Left hindlimb (tissue), 1 donor: ENCODE data around the gene DNAJC11.

ENCODE experiments used
- DNase-seq: peaks from one replicate; pipeline ENCODE4 v3.0.0-alpha.2; 2018

DNAJC11 gene

DNA sequence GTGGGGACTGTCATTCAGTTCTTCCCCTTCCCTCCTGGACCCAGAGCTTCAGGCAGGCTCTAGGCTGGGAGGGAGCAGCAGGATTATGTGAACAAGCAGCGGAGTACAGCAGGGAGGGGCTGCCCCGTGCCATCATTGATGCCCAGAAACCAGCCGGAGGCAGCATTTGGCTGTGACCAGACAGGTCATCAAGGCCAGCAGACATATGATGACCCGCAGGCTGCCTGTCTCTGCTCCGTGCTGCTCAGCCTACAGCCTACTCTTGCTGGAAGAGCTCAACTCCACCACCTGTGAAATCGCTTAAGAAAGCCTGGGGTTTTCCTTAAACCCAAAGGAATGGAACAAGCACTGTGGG lies 103.9 kb downstream of the DNAJC11 start:
- no peak for DNase-seq

DNA sequence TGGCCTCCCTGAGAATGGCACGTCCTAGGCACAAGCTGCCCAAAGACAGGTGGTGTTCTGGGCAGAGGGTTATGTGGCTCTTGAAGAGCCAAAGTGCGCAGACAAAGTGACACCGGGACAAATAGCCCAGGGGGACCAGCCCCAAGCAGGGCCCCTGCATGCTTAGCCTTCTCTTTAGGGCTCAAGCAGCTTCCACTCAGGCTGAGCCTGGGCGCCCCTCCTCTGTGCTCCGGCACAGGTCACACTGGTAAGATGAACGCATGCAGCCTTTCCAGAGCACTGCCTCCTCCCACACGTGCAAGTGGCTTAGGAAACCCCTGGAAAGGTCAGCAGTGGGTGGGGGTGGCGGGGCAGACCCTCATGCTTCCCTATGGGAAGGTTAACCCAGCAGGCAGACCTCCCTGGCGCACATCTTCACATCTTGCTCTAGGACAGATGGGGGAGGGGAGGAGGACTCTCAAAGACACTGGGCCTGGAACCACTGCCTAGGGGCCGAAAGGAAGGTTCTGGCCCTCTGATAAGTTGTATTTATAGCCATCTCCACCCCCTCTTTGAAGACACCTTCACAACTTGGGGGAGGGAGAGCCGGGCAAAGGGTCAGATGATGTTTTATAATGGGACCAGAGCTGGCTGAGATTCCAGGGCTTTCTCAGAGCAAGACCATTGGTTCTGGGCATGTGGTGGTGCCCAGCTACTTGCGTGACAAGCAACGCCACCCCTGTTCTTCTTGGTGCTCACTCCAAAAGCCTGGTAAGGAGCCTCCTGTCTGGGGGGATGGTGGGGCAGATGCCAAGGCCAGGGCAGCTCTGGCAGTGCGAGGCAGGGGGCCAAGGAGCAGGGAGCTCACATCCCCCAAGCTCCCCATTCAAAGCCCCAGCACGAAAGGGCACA lies 104.5 kb downstream of the DNAJC11 start:
- no peak for DNase-seq

DNA sequence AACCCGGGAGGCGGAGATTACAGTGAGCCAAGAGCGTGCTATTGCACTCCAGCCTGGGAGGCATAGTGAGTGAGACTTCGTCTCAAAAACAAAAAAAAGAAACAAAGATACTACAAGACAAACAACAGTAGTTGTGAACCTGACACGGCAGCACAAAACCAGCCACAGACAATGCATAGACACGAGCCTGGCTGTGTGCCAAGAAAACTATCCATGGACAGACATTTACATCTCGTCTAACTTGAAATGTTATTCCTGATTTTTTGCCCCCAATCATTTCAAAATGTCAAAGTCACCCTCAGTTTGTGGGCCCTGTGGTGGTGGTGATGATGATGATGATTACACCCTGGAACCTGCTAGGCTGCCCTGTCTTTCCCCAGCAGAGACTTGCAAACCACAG lies 105.3 kb downstream of the DNAJC11 start:
- DNase-seq = no peak

DNA sequence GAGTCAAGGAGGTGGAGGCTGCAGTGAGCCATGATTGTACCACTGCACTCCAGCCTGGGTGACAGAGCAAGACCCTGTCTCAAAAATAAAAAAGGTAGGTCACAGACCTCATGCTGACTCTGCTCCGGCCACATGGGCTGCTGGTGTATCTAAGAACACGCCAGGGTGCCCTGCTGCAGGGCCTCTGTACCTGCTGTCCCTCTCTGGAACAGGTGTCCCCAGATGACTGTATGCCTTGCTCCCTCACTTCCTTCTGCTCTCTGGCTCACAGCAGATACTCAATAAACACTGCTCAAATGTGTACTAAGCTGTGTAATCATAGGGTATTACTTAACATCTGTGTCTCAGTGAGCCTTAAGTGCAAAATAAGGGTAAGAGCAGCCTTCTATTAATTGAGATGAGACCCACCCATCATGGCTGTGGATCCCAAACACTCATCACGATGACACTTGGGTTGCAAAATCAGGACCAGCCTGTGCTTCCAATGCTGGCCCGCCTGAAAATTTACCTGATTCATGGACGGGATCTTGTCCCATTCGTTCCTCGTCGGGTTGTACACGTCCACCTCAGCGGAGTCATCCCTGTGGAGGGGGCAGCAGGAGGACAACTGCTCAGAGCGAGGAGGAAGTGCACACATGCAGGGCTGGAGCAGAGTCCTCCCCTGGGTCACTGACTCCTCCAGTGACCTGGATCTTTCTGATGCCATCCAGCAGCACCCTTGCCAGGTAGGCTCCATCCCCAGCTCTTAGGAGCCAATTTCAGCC lies 106.5 kb downstream of the DNAJC11 start:
- no peak for DNase-seq

DNA sequence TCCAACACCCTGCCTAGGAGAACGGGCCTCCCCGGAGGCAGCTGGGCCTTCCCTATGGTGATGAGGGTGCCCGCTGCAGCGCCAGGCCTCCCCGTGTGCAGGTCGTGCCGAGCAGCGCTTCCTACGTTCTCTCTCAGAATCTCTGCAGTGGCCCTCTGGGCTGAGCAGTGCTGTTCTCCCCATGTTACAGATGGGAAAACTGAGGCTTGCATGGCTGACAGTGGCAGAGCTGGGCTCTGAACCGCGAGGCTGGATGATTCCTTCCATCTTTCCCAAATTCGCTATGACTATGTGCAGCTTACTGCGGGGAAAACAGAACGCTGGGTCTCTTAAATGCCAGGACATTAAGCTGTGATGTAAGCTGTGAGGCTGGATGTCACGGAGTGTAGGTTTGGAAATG lies 107.8 kb downstream of the DNAJC11 start:
- no peak for DNase-seq

DNA sequence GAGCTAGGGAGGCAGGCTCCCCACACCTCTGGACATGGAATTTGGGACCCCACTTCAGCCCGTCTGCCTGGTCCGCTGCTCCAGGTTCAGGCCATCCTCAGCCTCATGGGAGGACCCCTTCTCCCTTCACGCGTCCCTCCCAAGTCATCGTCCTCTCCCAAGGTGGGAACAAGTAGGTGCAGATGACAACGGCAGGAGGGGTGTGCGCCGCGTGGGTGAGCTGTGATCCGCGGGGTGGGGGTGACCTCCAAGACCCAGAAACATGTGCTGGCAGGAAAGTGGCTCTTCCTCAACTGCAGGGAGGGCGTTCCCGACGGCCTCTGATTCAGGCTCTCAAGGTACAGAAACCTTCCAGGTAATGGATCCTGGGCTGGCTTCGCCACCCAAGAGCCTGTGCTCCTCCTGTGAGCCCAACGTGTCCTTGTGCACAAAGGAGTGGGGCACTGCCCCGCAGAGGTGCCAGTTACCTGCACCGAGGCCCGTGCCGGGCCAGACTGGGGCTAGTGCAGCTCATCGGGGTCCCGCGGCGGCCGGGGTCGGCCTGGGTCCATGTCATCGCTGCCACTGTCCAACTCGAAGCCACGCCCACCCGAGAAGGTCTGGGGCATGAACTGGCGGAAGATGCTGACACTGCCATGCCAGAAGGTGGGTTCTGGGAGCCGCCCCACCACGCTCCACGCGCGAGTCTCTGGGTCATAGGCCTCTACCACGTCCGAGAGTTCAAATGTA lies 108.6 kb downstream of the DNAJC11 start:
- DNase-seq = no peak

DNA sequence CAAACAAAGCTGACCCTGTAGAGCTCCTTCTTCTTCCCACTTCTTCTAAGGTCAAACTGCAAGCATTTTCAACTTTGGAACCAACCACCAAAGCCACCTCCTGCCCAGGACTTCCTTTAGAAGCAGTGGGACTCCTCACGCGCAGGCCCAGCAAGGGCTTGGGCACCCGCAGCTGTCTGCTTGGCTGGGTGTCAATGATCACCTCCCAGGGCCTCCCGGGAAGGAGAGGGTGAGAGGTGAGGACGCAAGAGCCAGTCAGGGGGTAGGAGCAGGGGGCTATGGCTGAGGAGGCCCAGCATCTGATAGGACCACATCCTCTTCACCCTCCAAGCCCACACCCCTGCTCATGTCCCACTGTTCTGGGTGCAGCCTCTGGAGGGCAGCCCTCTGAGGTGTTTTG lies 109.2 kb downstream of the DNAJC11 start:
- DNase-seq = no peak

DNA sequence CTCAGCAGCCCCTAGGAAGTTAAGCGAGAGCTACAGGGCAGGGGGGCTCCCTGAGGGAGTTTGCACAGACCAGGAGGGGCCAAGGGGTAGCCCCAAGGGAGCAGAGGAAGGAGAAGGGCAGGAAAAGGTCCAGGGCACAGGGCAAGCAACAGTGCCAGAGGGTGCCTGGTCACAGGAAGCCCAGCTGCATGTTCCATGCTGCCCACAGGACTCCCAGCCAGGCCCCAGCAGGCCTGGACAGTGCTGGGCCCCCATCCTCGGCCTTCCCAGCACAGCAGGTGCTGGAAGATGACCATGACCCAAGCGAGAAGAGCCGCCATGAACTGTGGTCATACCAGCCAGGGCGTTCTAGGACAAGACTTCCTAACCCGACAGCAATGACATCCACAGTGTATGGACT lies 110.0 kb downstream of the DNAJC11 start:
- DNase-seq = no peak

DNA sequence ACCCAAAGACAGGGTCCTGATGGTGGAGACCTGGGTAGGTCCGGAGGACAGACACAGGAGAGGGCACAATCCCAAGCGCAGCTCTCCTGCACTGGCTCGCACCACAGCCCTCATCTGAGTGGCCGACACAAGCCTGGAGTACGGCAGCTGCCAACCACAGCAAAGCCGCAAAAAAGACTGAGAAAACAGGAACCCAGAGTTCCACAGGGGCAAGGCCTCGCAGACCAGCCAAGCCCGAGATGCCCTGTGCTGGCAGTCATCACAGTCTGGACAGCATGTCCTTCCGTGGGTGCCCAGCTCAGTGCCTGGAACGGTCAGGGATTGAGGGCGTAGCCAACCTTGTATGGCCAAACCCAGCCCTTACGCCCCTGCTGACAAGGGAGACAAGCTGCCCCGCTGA lies 110.4 kb downstream of the DNAJC11 start:
- no peak for DNase-seq

DNA sequence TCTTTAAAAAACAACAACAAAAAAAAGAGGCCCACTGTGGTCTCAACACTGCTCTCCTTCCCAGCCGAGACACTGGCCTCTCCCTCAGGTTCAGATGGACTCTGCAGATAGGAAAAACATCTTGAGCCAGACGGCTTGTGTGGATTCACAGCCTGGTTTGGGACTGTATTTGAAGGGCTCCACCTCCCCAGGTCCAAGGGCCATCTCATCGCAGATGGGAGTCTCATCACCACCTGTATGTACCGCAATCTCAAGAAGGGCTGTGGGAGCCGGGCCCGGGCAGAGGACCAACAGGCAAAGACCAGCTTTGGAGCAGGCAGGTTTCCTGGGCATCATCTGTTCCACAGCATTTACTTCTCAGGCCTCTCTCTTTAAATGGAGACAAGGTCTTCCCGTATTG lies 111.6 kb downstream of the DNAJC11 start:
- DNase-seq = no peak

DNA sequence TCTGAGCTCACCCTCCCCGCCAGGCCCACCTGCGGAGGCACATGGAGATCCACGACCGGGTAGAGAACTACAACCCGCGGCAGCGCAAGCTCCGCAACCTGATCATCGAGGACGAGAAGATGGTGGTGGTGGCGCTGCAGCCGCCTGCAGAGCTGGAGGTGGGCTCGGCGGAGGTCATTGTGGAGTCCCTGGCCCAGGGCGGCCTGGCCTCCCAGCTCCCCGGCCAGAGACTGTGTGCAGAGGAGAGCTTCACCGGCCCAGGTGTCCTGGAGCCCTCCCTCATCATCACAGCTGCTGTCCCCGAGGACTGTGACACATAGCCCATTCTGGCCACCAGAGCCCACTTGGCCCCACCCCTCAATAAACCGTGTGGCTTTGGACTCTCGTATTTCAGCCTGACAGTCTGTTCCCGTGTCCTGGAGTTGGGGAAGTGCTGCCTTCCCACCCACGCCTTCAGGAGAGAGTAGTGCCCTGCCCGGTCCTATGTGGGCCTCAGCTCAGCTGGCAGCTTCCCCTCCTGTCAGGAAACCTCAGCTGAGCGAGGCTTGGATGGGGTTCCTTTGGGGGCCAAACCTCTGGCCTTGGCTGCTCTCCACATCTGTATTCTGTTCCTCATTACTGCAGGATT lies 112.6 kb downstream of the DNAJC11 start:
- no peak for DNase-seq

DNA sequence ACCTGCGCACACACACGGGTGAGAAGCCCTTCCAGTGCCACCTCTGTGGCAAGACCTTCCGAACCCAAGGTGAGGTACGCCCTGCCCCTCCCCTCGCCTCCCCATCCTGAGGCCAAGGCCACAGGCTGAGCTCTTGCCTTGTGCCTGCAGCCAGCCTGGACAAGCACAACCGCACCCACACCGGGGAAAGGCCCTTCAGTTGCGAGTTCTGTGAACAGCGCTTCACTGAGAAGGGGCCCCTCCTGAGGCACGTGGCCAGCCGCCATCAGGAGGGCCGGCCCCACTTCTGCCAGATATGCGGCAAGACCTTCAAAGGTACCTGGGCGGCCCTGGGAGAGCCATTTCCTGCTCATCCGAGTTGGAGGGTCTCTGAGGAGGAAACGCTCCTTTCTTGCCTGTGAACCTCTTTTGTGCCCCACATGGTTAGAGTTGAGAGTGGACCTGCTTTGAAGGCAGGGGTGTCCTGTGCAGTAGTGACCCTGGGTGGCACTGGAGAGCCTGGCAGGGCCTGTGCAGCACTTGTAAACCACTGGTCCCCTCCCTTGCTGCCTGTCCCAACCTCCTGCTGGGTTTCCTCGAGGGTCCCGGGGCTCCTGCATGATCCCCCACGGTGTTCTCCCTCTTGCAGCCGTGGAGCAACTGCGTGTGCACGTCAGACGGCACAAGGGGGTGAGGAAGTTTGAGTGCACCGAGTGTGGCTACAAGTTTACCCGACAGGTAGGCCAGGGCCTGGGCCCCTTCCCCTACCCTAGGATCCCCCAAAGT lies 113.3 kb downstream of the DNAJC11 start:
- DNase-seq = no peak

DNA sequence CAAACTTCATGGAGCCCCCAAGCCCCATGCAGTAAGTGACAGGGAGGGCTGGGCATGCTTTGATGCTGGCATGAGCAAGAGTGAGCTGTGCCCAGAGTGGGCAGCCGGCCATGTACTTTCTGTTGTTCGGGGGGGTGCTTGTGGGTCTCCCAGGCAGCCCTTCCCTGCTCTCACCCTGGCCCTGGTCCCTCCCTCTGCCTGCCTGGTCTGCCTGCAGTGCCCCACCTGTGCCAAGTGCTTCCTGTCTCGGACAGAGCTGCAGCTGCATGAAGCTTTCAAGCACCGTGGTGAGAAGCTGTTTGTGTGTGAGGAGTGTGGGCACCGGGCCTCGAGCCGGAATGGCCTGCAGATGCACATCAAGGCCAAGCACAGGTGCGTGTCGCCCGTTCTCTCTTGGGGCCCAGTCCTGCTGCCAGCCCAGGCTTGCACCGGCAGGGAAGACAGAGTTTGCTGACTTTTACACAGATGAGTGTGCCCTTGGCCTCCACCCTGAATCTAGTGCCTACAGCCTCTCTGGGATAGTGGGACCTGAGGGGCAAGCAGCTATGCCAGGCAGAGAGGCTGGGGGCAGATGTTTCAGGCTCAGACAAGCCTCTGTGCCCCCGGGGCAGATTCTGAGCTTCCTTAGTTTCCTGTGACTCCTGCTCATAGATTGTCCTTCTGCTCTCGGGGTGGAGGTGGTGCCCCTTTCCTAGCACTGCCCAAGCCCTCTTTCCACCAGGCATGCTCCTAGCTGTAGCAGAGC lies 114.2 kb downstream of the DNAJC11 start:
- DNase-seq = peak; percentile 66

DNA sequence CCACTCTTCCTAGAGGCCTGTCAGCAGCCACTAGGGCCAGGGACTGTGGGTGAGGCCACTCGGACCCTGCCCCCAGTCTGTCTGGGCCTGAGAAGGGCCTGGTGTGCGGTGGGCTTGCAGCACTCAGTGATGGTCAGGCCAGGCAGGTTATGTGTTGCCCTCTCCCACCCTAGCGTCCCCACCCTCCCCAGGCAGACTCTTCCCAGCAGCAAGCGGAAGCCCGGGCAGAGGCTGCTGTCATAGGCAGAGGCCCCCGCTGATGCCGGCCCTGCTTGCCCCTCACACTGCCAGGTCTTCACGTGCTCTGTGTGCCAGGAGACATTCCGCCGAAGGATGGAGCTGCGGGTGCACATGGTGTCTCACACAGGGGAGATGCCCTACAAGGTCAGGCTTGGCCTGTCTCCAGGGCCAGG lies 115.2 kb downstream of the DNAJC11 start:
- no peak for DNase-seq

DNA sequence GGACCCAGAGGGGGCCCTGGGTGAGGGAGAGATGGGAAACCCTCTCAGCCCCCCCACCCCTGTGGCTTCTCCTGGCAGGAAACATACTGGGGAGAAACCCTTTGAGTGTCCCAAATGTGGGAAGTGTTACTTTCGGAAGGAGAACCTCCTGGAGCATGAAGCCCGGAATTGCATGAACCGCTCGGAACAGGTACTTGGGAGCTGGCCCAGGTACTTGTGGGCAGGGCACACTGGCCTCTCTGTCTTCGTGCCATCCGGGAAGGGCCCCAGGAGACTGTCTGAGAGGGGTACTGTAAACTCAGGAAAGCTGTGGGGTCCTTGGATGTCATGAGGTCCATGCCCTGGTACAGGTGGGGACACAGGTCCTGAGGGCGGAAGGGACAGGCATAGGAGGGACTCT lies 115.8 kb downstream of the DNAJC11 start:
- DNase-seq = no peak

DNA sequence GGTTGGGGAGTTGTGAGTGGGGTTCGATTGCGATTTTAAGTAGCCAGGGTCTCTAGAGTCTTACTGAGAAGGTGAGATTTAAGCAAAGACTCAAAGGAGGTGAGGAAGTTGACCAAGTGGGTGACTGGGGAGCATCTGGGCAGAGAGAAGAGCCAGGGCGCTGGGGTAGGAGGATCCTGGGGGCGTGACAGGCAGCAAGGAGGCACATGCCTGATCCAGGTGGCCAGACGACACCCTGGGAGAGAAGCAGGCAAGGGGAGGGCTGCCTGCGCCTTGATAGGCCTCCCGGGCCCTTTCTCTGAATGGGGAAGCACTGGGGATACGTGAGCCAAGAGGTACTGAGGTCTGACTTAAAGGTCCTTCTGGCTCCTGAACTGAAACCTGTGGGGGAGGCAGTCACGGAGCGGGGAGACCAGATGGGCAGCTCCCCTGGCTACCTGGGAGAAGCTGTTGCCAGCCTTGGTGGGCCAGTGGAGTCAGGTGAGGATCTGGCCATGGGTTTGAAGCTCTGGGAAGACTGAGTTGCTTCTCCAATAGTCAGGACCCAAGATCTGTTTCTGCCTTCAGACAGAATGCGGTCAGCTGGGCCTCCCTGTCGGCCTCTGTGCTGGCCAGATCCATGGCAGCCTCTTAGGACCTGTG lies 116.4 kb downstream of the DNAJC11 start:
- DNase-seq = no peak
